Stimulated activated CD4-positive, alpha-beta T cell treated with anti-CD3 and anti-CD28 coated beads, Interleukin-2, amount 100 ng/mL, for 4 hours (primary cell): ENCODE data around the gene NPW.
A peak's percentile ranks its signal among the peaks of the same experiment; 100 is the strongest.

Experiments
- DNase-seq: peaks from one replicate; pipeline ENCODE4 v3.0.0-alpha.2; 2020; ENCODE audit warnings: low read depth

NPW gene

DNA sequence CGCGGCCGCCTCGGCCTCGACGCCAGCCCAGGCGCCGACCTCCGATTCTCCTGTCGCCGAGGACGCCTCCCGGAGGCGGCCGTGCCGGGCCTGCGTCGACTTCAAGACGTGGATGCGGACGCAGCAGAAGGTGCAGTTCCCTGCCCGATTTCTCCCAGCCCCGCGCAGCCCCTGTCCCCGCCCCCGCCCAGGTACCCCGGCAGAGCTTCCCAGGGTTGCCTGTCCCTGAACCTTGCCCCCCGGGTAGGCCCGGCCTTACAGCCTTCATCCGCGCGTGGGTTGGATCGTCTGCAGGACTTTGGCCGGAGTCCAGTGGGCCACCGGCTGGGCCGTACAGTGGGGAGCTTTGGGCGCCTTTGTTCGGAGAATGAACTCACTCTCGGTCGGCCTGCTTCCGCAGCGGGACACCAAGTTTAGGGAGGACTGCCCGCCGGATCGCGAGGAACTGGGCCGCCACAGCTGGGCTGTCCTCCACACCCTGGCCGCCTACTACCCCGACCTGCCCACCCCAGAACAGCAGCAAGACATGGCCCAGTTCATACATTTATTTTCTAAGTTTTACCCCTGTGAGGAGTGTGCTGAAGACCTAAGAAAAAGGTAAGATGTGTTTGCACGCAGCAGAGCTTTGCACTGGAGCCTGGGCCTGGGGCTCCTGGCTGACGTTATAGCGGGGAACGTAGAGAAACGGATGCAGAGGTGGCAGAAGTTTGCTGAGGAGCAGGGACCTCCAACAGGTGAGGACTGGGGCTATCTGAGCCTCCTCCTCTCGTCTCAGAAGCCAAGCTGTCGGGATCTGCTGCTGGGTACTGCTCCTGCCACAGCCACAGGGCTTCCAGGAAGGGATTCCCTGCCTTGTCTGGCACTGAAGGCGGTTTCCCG, 35.0 kb upstream of the NPW start:
- no peak for DNase-seq

DNA sequence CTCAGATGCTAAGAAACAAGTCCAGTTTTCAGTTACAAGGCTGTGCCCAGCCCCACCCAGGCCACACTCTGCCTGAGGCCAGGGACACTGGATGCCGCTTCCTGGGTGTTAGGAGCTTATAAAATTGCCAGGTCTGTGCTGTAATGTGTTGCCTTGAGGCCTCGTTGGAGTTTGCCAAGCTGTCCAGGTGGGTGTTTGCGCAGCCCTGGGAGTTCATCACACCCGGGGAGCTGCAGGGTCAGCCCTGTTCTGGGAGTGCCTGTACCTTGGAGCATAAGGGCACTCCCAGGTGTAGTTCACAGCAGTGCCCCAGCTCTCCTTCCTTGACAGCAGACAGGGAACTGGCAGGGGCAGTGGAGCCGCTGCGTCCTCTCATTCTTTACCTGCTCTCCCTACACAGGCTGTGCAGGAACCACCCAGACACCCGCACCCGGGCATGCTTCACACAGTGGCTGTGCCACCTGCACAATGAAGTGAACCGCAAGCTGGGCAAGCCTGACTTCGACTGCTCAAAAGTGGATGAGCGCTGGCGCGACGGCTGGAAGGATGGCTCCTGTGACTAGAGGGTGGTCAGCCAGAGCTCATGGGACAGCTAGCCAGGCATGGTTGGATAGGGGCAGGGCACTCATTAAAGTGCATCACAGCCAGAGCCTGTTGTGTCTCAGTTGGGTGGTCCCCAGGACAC, 34.0 kb upstream of the NPW start:
- no peak for DNase-seq

DNA sequence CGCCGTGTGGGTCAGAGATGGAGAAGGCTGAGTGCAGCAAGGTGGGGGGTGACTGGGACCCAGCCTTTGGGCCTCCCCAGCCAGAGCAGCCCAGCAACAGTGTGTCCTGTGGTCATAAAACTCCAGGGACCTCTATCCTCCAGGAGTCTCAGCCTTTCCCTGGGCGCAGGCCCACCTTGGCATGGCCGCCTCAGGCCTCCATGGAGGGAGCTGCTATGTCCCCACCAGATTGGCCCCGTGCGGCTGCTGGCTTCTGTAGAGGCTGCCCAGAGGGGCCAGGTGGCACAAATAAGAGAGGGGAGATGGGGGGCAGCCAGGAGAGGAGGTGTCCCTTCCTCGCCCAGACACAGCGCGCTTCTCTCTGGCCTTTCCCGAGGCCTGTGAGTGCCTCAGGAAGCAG, 32.4 kb upstream of the NPW start:
- no peak for DNase-seq

DNA sequence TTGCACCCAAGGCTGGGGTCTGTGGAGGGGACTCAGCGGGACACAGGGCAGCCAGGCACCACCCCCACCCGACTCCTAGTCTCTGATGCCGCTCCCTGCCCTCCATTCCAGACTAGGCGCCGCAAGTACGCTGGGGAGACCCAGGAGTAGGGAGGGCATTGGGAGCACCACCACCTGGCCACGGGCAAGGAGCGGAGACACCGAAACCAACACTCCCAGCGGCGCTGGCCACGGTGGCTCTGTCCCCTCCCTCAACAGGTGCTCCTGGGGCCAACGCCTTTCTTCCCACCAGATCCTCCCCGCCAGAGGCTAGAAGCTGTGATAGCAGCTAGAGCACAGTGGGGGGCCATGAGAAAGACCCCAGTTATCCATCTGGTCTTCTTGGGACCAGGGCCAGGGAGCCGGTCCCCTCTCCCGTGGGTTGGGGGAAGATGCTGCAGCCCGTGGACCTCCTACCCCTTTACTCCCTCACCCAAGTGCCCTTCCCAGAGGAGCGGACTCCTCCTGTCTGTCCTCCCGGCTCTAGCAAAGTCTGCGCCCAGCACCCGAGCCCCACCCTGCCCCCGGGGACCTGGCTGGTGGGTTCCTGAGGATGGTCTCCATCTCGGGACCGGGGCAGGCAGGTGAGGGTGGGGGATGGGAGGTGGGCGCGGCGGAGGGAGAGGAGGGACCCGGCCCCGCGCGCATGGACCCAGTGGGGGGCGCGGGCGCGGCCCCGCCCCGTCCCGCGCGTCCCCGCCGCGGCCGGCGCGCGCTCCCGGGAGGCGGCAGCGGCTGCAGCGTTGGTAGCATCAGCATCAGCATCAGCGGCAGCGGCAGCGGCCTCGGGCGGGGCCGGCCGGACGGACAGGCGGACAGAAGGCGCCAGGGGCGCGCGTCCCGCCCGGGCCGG, 30.1 kb upstream of the NPW start, which contains the start of gene SYNGR3:
SYNGR3 (plus strand) TSS at position 762 of the 892 bp plus-strand sequence. CDS start 133 bp downstream, outside the sequence.
- DNase-seq, result no peak

DNA sequence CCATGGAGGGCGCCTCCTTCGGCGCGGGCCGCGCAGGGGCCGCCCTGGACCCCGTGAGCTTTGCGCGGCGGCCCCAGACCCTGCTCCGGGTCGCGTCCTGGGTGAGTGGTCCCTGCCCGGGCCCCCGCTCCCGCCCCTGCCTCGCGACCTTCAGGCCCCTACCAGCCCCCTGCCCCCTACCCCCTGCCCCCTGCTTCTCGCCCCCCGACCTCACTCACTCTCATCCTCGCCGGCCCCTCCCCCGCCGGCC, 29.6 kb upstream of the NPW start:
- no peak for DNase-seq

DNA sequence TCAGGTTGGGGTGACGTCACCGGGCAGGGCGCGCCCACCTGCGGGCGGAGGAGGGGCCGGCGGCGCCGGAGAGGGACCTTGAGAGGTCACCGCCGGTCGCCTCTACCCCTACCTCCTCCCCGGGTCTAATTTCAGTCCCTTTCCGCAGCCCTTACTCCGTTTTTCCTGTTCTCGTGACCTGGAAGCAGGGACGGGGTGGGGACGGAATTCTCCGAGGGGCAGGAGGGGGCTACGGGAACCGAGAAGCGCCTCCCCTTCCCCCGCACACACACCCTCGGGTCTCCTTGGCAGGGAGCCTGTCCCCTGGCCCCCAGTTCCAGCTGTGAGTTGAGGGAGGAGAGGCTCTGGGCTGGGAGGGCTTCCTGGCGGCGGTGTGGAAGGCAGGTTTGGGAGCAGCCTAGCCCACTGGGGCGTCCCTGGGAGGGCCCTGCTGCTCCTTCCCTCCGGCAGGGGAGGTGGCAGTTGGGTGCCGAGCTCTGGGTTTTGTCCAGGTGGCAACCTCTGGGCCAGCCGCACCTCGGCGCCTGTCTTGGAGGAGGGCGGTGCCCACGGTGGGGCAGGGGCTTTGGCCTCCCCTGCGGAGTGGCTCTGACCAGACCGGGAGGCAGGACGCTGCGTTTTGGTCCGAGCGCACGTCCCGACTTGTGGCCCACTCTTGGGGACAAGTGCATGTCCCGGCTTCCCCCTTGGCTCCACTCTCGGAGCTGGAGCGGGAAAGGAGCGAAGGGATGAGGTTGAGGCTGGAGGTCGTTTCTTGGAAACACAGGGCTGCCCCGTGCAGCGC, 29.0 kb upstream of the NPW start:
- no peak for DNase-seq

DNA sequence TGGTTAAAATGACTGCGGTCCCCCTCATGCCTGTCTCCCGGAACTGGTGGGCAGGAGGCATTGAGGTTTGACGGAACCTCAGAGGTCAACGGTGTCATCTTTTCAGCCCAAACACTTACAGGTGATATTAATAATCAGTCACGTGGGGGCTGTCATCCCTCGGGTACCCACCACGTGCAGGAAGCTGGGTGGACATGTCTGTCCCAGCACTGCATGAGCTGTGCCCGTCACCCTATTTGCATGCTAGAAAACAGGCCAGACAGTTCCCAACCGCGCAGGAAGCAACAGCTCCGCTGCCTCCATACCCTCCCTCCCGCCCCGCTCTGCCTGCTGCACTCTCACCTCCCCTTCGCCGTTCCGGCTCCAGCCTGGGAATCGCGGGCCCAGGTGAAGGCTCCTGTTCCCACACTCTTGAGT, 28.4 kb upstream of the NPW start:
- no peak for DNase-seq

DNA sequence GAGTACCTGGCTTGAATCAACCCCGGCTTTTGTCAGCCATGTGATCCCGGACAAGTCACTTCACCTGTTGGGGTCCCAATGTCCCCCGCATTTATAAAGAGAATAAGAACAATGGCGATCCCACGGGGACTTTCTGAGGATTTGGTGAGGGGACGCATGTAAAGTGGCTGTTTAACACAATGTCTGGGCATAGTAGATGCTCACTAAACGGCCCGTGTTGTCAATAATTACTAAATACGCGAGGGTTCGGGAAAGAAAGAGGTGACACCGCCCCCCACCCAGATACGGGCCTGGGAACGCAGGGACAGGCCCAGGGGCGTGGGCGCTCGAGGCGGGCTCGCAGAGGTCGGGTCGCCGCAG, 28.0 kb upstream of the NPW start:
- no peak for DNase-seq

DNA sequence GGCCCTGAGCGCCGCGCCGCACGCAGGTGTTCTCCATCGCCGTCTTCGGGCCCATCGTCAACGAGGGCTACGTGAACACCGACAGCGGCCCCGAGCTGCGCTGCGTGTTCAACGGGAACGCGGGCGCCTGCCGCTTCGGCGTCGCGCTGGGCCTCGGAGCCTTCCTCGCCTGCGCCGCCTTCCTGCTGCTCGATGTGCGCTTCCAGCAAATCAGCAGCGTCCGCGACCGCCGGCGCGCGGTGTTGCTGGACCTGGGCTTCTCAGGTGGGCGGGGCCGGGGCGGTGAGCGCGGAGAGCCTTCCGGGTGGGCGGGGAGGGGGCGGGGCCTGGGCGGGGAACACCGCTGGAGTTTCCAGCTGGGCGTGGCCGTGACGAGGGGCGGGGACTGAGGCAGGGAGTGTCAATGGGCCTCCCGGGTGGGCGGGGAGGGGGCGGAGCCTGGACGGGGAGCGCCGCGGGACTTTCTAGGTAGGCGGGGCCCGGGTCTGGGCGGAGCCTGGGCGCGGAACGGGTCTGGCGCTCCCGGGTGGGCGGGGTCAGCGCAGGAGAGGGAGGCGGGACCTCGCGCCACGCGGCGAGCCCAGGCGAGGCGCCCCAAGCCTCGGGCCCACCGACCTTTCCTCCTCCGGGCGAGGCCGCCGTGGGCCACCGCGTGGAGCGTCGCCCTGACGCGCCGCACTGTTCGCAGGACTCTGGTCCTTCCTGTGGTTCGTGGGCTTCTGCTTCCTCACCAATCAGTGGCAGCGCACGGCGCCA, 27.5 kb upstream of the NPW start:
- DNase-seq, result peak; percentile 99

DNA sequence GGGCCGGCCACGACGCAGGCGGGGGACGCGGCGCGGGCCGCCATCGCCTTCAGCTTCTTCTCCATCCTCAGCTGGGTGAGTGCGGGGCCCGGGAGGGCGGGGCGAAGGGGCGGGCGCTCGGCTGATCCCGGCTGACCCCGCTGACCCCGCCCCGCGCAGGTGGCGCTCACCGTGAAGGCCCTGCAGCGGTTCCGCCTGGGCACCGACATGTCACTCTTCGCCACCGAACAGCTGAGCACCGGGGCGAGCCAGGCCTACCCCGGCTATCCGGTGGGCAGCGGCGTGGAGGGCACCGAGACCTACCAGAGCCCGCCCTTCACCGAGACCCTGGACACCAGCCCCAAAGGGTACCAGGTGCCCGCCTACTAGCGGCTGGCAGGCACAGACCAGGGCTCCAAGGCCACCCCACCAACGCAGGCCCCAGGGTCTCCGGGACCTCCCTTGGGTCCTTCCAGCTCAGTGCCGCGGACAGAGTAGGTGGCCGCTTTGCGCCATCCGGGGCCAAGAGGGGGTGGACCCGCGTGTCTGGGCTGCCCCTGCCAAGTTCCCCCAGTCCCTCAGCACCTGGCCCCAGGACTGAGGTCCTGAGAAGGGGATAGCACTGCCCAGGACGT, 26.8 kb upstream of the NPW start:
- no peak for DNase-seq

DNA sequence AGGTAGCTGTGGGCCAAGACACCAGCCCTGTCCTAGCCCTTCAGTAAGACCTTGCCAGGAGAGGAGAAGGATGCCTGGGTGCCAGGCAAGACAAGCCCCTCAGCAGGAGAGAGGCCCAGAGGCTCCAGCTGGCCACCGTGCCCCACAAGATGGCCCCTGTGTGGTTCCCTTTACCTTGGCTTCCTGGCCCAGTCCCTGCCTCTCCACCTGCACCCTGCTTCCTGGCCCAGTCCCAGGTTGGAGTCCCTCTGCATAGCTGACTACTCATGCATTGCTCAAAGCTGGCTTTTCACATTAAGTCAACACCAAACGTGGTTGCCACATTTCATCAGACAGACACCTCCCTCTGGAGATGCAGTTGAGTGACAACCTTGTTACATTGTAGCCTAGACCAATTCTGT, 25.9 kb upstream of the NPW start:
- DNase-seq, result no peak

DNA sequence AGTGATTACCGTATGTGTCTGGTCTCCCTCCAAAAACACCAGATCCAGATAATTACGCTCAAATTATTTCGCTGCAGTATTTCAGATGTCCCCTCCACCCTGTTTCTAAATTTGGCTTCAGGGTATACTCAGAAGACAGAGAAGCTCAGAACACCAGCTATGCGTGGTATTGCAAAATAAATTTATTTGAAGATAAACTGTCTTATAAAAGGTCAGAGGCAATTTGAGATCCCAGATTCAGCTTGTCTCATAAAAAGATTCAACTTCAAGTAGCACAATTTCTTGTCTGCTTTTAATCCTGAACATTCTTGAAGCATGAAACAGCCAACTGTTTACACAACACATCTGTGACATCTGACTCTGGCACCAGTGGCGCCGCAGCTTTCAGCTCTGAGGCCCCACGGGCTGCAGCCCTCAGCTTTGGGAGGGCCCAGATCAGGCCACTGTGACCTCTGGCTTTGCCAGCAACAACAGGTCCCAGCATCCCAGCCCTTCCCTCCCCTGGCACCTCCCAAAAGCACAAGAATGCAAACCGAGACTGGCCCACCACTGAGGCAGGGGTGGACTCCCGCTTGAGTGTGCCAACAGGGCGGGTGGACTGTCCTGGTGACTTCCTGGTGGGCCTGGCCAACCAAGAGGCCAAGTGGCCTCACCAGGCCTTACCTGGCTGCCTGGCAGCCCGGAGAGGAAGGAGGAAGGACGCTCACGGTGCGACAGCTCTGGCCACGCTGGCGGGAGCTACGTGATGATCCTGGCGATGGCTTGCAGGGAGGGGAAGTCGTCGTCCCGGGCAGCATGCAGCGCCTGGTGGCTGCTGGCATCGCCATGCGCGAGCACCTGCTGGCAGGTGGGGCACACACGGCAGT, 21.9 kb upstream of the NPW start:
- DNase-seq, result no peak

DNA sequence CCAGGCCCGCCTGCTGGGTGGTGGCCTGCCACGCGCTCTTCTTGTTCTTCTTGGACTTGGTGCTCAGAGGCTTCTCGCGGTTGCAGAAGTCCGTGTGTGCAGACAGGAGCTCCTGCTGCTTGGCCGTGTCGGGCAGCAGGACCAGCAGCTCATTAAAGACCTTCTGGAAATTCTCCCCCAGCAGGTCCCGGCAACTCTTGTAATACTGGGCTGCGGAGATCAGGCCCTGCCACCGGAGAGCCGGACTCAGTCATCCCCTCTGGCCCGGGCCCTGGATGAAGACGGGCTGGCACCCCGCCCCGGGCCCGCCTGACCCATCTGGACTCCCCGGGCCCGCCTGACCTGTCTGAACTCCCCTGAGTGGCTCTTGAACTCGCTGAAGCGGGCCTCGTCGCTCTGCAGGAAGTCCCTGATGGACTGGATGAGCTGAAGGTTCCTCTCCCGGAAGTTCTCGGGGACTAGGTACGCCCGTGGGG, 21.2 kb upstream of the NPW start:
- no peak for DNase-seq

DNA sequence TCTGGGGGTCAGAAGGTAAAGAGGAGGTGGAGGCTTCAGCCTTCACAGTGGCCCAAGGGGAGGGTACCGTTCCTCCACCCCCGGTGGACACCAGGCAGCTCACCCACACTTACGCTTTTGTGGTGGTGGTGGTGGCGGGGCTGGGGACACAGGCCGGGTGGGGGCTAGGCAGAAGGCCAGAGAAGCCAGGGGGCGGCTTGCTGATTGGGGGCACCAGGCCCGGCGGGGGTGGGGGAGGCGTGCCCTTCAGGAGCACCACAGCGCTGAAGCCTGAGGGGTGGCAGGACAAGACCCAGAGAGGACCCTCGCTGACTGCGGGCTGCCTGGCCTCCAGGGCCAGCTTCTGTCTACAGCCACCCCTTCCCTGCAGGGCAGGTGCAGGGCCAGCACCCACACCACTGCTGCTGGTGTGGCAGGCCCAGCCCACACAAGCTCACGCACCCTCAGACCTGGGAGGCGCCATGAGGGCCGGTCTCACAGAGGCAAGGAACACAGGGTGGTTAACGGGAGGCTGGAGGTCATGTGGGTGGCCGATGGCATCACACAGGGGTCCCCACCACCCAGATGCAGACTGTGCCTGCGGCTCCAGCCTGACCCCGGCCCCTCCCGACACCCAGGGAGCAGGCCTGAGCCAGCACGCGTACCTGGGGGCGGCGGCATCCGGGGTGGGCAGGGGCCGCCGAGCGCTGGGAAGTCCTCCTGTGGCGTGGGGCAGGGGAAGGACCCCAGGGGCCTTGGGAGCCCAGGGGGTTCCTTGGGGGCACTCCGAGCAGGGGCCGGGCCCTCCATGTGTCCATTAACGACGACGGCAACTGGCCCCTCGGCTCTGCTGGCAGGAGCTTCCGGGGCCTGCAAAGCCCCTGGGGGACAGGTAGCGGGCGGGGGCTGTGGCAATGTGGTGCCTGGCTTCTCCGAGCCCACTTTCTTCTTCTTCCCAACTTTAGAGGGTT, 20.5 kb upstream of the NPW start:
- no peak for DNase-seq

DNA sequence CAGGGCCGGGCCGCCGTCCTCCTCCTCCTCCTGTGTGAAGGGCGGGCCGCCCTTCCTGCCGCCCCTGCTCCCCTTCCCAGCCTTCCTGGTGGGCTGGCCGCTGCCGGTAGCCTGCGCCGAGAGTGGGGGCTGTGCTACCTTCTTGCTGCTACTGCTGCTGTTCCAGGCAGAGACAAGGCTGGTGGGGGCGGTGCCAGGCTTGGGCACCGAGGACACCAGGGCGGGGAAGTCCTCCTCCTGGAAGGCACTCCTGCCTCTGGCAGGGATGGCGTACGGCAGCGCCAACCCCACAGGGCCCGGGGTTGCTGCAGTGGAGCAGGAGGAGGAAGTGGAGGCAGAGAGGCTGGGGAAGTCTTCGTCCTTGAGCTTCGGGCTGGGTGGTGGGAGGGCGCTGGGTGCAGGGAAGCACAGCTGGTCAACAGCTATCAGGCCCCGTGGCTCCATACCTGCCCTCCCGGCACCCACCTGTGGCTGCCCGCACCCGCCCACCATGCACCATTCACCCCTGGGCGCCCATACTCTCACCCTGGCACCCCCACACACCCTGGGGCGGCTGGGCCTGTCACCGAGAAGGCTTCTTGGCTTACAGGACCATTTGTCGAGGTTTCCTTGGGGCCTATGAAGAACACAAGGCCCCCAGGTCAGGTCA, 19.6 kb upstream of the NPW start:
- DNase-seq, result no peak

DNA sequence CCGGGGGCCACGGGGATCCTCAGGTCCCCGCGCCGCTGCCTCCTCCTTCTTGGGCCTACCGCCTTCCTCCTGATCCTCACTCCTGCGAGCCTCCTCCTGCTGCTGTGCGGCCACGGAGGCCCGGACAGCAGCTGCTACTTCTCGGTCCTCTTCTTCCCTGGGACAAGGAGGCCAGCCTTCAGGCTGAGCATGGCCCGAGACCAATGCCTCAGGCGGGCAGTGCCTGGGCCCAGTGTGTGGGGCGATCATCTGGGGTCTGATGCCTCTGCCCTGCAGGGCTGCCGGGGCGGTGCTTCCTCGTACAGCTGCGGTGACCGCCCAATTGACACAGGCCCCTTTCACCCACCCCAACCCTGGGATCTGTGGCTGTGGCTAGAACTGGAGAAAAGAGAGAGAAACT, 18.6 kb upstream of the NPW start:
- no peak for DNase-seq

DNA sequence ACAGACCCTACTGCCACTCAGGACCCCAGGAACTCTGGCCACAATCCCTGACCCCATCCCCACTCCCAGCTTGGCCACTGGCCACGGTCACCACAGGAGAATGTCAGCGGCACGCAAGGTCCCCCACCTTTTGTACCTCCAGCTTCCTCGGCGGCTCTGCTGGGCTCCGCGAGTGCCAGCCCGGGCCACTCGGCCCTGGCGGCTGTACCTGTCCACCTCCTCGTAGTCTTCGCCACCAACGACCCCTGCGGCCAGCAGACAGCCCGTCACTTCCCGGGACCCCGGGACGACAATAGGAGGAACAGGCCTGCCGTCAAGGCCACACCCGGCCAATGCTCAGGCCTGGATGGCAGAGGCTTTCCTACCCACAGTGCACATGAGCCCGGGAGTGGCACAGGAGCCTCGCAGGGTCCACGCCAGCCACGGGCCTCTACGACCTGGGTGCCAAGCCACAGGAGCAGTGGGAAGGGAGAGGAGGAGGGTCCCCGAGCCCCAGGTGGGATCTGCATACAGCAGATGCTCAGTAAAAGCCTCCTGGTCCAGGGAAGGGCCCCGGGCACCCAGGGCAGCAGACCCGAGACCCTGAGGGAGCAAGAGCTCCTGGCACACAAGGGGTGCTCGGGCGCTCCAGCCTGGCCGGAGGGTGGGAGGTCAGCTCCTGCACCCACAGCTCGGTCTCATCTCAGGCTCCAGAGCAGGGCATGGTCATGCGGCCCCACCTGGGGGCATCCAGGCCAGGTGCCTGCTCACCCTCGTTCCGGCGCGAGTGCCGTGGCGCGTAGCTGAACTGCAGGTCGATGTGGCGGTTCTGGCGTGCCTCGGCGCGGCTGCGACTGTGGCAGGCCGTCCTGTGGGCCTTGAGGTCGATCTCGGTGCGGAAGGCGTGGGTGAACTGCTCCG, 17.9 kb upstream of the NPW start:
- no peak for DNase-seq
